ENCODE data around the gene HPSE2. TPM values are rescaled to one million over a fixed set of nuclear protein-coding genes. Genes with fewer than 3 reads are reported as not detected.
A peak's percentile ranks its signal among the peaks of the same experiment; 100 is the strongest.

Gene HPSE2
- total and polyA plus RNA-seq, 8 donors = 0.04 to 1.1 (median 0.05) TPM; not detected in 5

DNA sequence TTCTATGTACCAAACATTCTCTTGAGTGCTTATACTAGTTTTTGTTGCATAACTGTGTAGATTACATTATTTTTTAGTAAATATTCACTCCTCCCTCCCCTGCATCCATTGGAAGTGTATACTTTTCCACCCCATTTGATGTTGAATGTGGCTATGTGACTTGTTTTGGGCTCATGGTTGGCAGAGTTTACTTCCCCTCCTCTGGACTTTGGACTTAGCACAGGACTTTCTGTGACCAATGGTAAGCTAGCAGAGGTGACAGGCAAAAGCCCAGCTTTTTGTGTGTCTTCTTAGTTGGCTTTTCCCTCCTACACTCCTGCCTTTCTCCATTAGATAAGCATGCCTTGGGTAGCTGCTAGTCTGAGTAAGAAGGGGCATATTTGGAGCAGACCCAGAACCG, 353.9 kb downstream of the HPSE2 start:
- Histone ChIP-seq H3K27ac (no peak overlapping the region), H3K4me1 (no peaks in the 10 kb centered on the region), H3K36me3 (no peaks in the 10 kb centered on the region), H3K9me3 (no peaks in the 10 kb centered on the region), H3K27me3 (no peaks in the 10 kb centered on the region), H3K4me3 (no peak overlapping the region)
- no peak for DNase-seq
- intact Hi-C loops (cut with DNase I) = no loop called here
- FAIRE-seq = no peak
- ATAC-seq = peak in 2 of 4 donors; percentile 33 to 48
- TF ChIP-seq, protein P1, sequence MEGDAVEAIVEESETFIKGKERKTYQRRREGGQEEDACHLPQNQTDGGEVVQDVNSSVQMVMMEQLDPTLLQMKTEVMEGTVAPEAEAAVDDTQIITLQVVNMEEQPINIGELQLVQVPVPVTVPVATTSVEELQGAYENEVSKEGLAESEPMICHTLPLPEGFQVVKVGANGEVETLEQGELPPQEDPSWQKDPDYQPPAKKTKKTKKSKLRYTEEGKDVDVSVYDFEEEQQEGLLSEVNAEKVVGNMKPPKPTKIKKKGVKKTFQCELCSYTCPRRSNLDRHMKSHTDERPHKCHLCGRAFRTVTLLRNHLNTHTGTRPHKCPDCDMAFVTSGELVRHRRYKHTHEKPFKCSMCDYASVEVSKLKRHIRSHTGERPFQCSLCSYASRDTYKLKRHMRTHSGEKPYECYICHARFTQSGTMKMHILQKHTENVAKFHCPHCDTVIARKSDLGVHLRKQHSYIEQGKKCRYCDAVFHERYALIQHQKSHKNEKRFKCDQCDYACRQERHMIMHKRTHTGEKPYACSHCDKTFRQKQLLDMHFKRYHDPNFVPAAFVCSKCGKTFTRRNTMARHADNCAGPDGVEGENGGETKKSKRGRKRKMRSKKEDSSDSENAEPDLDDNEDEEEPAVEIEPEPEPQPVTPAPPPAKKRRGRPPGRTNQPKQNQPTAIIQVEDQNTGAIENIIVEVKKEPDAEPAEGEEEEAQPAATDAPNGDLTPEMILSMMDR (IDR thresholded peaks at IDR 0.05) = no peak
- 24 to 35% methylated on average over 1 of the region's 1 CpG for WGBS, 2 donors

DNA sequence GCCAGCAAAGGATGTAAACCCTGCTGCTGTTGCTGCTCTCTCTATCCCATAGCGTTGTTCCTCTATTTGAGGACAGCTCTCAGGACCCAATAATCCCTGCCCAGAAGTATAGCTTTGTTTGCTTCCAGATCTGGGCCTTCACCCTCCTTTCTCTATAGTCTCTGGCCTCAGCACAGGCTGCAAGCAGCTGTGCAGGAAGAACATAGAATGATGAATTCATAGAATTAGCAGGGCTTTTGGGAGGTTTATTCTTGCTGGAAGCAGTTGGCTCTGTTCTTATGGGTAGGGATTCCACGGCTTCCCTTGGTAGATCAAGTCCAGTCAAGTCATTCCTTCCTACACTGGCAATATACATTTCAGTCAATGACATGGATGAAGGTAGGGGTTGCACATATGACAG, 354.7 kb downstream of the HPSE2 start:
- TF ChIP-seq, protein P1 (IDR thresholded peaks at IDR 0.05) = no peak
- FAIRE-seq (no peak), DNase-seq (no peak), ATAC-seq (no peak)
- Histone ChIP-seq H3K27me3 (no peaks in the 10 kb centered on the region), H3K36me3 (no peaks in the 10 kb centered on the region), H3K4me3 (no peak overlapping the region), H3K4me1 (no peaks in the 10 kb centered on the region), H3K27ac (no peak overlapping the region), H3K9me3 (no peaks in the 10 kb centered on the region)
- intact Hi-C loops (cut with DNase I) = no loop called here
- WGBS, 2 donors = 67 to 75% methylated on average over 2 of the region's 2 CpGs

DNA sequence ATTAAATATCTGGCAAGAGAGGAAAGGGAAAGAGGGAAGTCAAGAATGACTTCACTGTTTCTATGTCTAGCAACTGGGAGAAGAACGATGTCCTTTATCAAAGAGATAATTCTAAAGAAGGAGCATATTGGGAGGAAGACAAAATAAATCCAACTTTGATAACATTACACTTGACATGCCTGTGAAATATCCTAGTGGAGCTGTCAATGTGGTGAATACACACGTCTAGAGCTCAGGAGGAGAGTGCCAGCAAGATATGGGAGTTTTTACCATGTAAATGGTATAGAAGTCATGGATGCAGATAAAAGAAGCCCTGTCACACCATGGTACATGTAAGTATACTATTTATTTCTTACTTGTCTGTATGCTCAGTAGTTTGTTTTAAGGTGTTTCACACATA, 356.7 kb downstream of the HPSE2 start:
- ATAC-seq (no peak), FAIRE-seq (no peak), DNase-seq (no peak)
- no peak overlapping the region for H3K4me3 ChIP-seq
- intact Hi-C loops (cut with DNase I) = no loop called here
- H3K27ac ChIP-seq = no peak overlapping the region
- no peaks in the 10 kb centered on the region for H3K9me3 ChIP-seq
- no peaks in the 10 kb centered on the region for H3K36me3 ChIP-seq
- 48 to 56% methylated on average over 2 of the region's 2 CpGs for whole genome bisulfite sequencing, 2 donors
- no peaks in the 10 kb centered on the region for H3K27me3 ChIP-seq
- TF ChIP-seq, protein P1 (IDR thresholded peaks at IDR 0.05) = no peak
- no peaks in the 10 kb centered on the region for H3K4me1 ChIP-seq

DNA sequence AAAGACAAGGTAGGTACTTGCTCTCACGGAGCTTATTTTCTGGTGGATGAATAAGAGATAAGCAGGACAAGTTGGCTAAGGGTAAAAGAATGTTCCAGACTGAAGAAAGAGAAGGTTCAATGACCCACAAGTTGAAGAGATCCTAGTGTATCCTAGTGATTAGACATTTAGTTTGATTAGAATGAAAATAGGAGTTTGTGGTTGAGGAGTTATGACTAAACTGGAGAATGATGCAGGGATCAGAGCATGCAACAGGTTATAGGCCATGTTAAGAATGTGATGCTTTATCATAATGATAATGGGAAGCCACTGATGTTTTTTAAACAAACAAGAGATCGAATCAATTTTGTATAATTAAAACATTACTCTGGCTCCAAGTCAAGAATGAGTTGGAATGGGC, 357.2 kb downstream of the HPSE2 start:
- H3K27ac ChIP-seq = no peak overlapping the region
- FAIRE-seq = no peak
- no peaks in the 10 kb centered on the region for H3K4me1 ChIP-seq
- intact Hi-C loops (cut with DNase I) = no loop called here
- H3K27me3 ChIP-seq = no peaks in the 10 kb centered on the region
- H3K36me3 ChIP-seq = no peaks in the 10 kb centered on the region
- TF ChIP-seq, protein P1 (IDR thresholded peaks at IDR 0.05) = no peak
- no peaks in the 10 kb centered on the region for H3K9me3 ChIP-seq
- WGBS, 2 donors = 36 to 57% methylated on average over 2 of the region's 2 CpGs
- no peak overlapping the region for H3K4me3 ChIP-seq
- no peak for DNase-seq
- no peak for ATAC-seq

DNA sequence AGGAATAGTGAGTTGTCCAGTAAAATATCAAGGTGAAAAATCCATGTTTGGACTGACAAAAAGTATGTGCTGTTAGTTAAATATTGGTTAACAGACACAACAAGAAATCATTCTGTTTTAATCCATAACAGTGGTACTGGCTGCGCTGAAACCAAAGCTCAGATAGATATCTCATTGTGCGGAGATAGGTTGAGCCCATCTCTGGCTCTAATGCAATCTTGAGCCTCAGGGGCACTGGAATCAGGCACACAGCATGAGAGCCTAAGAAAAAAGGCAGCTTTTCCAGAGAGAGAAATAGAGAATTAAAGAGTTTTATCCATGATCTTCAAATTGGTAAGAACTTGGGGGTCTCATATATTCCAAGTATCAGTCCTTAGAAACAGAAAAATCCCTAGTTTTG, 373.7 kb downstream of the HPSE2 start:
- ATAC-seq = no peak
- Histone ChIP-seq H3K4me3 (no peak overlapping the region), H3K9me3 (no peaks in the 10 kb centered on the region), H3K4me1 (no peaks in the 10 kb centered on the region), H3K36me3 (no peaks in the 10 kb centered on the region), H3K27ac (no peak overlapping the region), H3K27me3 (no peaks in the 10 kb centered on the region)
- WGBS, 2 donors = 95 to 96% methylated on average over 2 of the region's 2 CpGs
- no peak for DNase-seq
- intact Hi-C loops (cut with DNase I) = no loop called here
- TF ChIP-seq, protein P1 (IDR thresholded peaks at IDR 0.05) = no peak
- FAIRE-seq = no peak

All from pancreas (tissue), 10 donors.